Osteoblast (primary cell): ENCODE measurements around the gene MAOA. TPM values are rescaled to one million over a fixed set of nuclear protein-coding genes. Genes with fewer than 3 reads are reported as not detected.
A peak's percentile ranks its signal among the peaks of the same experiment; 100 is the strongest.

Source experiments
- DNase-seq: peaks from one replicate; pipeline ENCODE4 v3.0.0; 2011; ENCODE audit warnings: low spot score, mixed read lengths; ENCODE audit not compliant: insufficient read length; ENCODE audit errors: missing footprints
- H2AFZ ChIP-seq: 2 replicates; pipeline ENCODE4 v1.6.0; 2011; ENCODE audit warnings: mild to moderate bottlenecking, low read length
- H3K27ac ChIP-seq: 2 replicates; pipeline ENCODE4 v1.5.1; 2011; ENCODE audit warnings: mild to moderate bottlenecking, low read depth, low read length, moderate library complexity
- H3K27me3 ChIP-seq: 2 replicates; pipeline ENCODE4 v1.6.0; 2012; ENCODE audit warnings: mild to moderate bottlenecking, control low read depth, inconsistent platforms, low read length, moderate library complexity; ENCODE audit not compliant: insufficient read depth
- H3K36me3 ChIP-seq: 2 replicates; pipeline ENCODE4 v1.5.1; 2011; ENCODE audit warnings: mild to moderate bottlenecking, low read length, control low read depth, moderate library complexity; ENCODE audit not compliant: insufficient read depth
- H3K4me1 ChIP-seq: 2 replicates; pipeline ENCODE4 v1.5.1; 2011; ENCODE audit warnings: mild to moderate bottlenecking, low read length, control low read depth, moderate library complexity; ENCODE audit not compliant: insufficient read depth
- H3K4me2 ChIP-seq: 2 replicates; pipeline ENCODE4 v1.6.0; 2011; ENCODE audit warnings: mild to moderate bottlenecking, low read length; ENCODE audit not compliant: insufficient read depth
- H3K4me3 ChIP-seq: fragments of 200-600 bp; sonication (generic); 3 replicates; pipeline ENCODE4 v1.5.1; 2012; ENCODE audit warnings: mild to moderate bottlenecking, low read length, inconsistent platforms; ENCODE audit not compliant: insufficient read depth
- H3K79me2 ChIP-seq: 2 replicates; pipeline ENCODE4 v1.6.0; 2012; ENCODE audit warnings: mild to moderate bottlenecking, low read length, control low read depth, inconsistent platforms; ENCODE audit not compliant: insufficient read depth
- H3K9me3 ChIP-seq: 2 replicates; pipeline ENCODE4 v1.5.1; 2011; ENCODE audit warnings: low read depth, low read length, control low read depth
- H4K20me1 ChIP-seq: 2 replicates; pipeline ENCODE4 v1.6.0; 2012; ENCODE audit warnings: mild to moderate bottlenecking, low read length, control low read depth; ENCODE audit not compliant: insufficient read depth
- total RNA-seq: library from RNA; depleted of rRNA; stranded (reverse); fragments of >200 nt; gene quantifications from 2 replicates; pipeline ENCODE4 v1.2.3, GENCODE V29; 2012
- TF ChIP-seq, protein P1 (sequence below): IDR thresholded peaks from 2 replicates; pipeline ENCODE4 v1.5.1; 2011; ENCODE audit warnings: mild to moderate bottlenecking, low read depth, low read length, moderate library complexity; ENCODE audit errors: extremely low read depth

The MAOA gene
- total RNA-seq, 1 donor, result 5.8 TPM

DNA sequence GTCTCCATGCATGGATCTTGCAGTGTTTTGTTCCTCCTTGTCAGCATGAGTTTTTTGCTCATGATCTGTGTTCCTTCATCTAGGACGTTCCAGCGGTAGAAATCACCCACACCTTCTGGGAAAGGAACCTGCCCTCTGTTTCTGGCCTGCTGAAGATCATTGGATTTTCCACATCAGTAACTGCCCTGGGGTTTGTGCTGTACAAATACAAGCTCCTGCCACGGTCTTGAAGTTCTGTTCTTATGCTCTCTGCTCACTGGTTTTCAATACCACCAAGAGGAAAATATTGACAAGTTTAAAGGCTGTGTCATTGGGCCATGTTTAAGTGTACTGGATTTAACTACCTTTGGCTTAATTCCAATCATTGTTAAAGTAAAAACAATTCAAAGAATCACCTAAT, 88.2 kb downstream of the MAOA start:
- TF ChIP-seq, protein P1, sequence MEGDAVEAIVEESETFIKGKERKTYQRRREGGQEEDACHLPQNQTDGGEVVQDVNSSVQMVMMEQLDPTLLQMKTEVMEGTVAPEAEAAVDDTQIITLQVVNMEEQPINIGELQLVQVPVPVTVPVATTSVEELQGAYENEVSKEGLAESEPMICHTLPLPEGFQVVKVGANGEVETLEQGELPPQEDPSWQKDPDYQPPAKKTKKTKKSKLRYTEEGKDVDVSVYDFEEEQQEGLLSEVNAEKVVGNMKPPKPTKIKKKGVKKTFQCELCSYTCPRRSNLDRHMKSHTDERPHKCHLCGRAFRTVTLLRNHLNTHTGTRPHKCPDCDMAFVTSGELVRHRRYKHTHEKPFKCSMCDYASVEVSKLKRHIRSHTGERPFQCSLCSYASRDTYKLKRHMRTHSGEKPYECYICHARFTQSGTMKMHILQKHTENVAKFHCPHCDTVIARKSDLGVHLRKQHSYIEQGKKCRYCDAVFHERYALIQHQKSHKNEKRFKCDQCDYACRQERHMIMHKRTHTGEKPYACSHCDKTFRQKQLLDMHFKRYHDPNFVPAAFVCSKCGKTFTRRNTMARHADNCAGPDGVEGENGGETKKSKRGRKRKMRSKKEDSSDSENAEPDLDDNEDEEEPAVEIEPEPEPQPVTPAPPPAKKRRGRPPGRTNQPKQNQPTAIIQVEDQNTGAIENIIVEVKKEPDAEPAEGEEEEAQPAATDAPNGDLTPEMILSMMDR, result no peak
- H3K79me2 ChIP-seq, result no peaks in the 10 kb centered on the region
- H3K4me1 ChIP-seq, result no peaks in the 10 kb centered on the region
- H3K27ac ChIP-seq, result no peak overlapping the region
- no peaks in the 10 kb centered on the region for H3K36me3 ChIP-seq
- peaks cover 10% of the 10 kb centered on the region for H3K27me3 ChIP-seq
- no peak for DNase-seq
- no peaks in the 10 kb centered on the region for H4K20me1 ChIP-seq
- H3K4me3 ChIP-seq, result no peak overlapping the region
- H2AFZ ChIP-seq, result no peak overlapping the region
- no peaks in the 10 kb centered on the region for H3K9me3 ChIP-seq
- H3K4me2 ChIP-seq, result no peak overlapping the region

DNA sequence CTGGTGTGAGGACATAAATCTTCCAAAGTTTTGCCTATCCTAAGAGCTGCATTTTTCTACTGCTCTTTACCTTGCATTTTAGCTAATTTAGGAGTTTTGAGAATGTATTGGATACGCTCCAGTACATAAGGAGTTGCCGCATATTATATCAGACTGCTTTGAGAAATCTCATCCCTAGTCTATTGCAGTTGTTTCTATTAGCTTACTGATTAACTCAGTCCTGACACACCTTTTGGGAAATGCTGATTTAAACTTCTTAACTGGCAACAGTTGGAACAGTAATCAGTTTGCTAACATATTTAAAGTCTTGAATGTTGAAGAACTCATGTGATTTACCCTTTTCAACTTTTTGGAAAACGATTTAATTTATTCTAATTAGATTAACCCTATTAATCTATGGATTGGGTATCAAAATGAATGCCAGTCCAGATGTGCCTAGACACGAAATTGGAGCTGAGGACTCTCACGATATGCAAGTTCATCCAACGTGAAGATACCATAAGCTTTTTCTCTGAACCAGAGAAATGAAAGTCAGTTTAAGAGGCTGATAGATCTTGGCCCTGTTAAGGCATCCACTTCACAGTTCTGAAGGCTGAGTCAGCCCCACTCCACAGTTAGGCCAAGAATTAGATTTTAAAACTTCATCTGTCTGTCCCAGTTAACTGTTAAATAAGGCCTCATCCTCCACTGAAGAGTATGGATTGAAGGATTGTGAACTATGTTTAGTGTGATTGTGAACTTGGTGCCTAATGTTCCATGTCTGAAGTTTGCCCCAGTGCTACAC, 90.0 kb downstream of the MAOA start:
- peaks cover 10% of the 10 kb centered on the region for H3K27me3 ChIP-seq
- DNase-seq, result no peak
- no peak overlapping the region for H2AFZ ChIP-seq

DNA sequence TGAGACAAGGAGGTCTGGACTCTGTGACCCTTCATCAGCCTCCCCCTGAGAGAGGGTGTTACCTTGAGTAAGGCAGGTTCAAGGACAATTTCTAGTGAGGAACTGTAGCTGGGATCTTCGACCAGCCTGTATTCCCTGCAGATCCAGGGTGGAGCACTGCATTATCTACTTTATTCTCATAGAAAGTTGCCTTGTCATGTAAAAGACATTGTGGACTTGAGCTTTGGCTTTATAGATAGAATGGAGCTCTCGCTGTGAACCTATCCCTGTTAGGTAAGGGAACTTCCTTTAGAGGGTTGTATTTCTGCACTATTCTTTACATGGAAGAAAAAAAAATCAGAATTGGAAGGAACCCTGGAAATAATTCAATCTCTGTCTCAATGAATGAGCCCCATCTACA, 91.4 kb downstream of the MAOA start:
- Histone ChIP-seq H3K4me2 (no peak overlapping the region), H2AFZ (no peak overlapping the region), H3K4me3 (no peak overlapping the region), H3K27me3 (peaks cover 10% of the 10 kb centered on the region), H4K20me1 (no peaks in the 10 kb centered on the region), H3K79me2 (no peaks in the 10 kb centered on the region), H3K27ac (no peak overlapping the region), H3K9me3 (peaks cover 3% of the 10 kb centered on the region), H3K4me1 (no peaks in the 10 kb centered on the region), H3K36me3 (no peaks in the 10 kb centered on the region)
- TF ChIP-seq, protein P1, result no peak
- no peak for DNase-seq

More for the DNA sequence above, 90.0 kb downstream of the MAOA start:
- no peak overlapping the region for H3K4me3 ChIP-seq
- H3K4me2 ChIP-seq, result no peak overlapping the region
- H3K9me3 ChIP-seq, result no peaks in the 10 kb centered on the region
- no peaks in the 10 kb centered on the region for H3K4me1 ChIP-seq
- H4K20me1 ChIP-seq, result no peaks in the 10 kb centered on the region
- H3K79me2 ChIP-seq, result no peaks in the 10 kb centered on the region
- no peaks in the 10 kb centered on the region for H3K36me3 ChIP-seq
- TF ChIP-seq, protein P1, result no peak
- no peak overlapping the region for H3K27ac ChIP-seq

DNA sequence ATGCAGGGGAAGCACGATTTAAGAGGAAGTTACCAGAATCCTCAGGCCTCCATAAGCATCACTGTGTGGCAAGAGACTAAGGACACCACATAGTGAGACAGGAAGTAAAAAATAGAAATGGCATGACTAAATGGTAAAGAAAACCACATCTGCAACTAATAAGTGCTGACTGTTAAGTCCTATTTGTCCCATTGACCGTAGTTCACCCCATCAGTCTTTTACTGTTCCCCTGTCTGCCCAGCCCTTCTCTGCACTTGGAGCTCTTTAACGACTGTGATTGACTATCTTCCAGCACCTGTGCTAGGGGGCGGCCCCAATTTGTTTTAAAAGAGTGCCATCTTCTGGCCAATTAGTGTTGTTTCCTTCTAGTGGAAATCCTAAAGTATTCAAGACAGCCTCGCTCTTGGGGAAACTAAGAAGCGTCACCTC, 94.2 kb downstream of the MAOA start:
- Histone ChIP-seq H3K9me3 (peaks cover 3% of the 10 kb centered on the region), H3K36me3 (no peaks in the 10 kb centered on the region), H3K79me2 (no peaks in the 10 kb centered on the region), H3K4me2 (no peak overlapping the region), H4K20me1 (no peaks in the 10 kb centered on the region), H3K4me3 (no peak overlapping the region), H3K27me3 (no peaks in the 10 kb centered on the region), H2AFZ (no peak overlapping the region), H3K27ac (no peak overlapping the region), H3K4me1 (no peaks in the 10 kb centered on the region)
- DNase-seq, result peak; percentile 35
- TF ChIP-seq, protein P1, result peak; percentile 53
